HG02798 (cell line): ENCODE results near the gene ZNF839.
"Not testable (repeated sequence)": the region's sequence is repeated elsewhere in the genome, so short reads cannot be mapped to it uniquely, and the experiment has no call there.

Experiments
- ATAC-seq: cut with Tn5 transposase; IDR thresholded peaks from one replicate; pipeline ENCODE4 v1.9.1; 2021; ENCODE audit warnings: mild to moderate bottlenecking; ENCODE audit not compliant: unreplicated experiment, poor library complexity

ZNF839 gene

GRCh38 chr14:102304611-102305506 is 14.7 kb upstream of the ZNF839 start, which contains the start of gene MOK:
MOK (minus strand) TSS chr14:102305164; CDS start chr14:102304968, 196 bp downstream.
- ATAC-seq: peak; percentile 97

- peak; percentile 57 for ATAC-seq
Measured at GRCh38 chr14:102314242-102315011, 5.1 kb upstream of the ZNF839 start.

GRCh38 chr14:102315121-102315520 is 4.4 kb upstream of the ZNF839 start:
- ATAC-seq: no peak

GRCh38 chr14:102316338-102316742 is 3.2 kb upstream of the ZNF839 start:
- ATAC-seq: no peak

GRCh38 chr14:102316743-102317563 is 2.6 kb upstream of the ZNF839 start:
- peak; percentile 75 for ATAC-seq

- ATAC-seq: no peak
Measured at GRCh38 chr14:102317564-102318248, 1.8 kb upstream of the ZNF839 start.

- no peak for ATAC-seq
Measured at GRCh38 chr14:102318781-102319276, 717 bp upstream of the ZNF839 start.

- peak; percentile 23 for ATAC-seq
Measured at GRCh38 chr14:102320033-102320660, 601 bp downstream of the ZNF839 start.

GRCh38 chr14:102320671-102321455 is 1.3 kb downstream of the ZNF839 start:
- ATAC-seq: no peak

GRCh38 chr14:102321456-102322422 is 2.2 kb downstream of the ZNF839 start:
- ATAC-seq: no peak

GRCh38 chr14:102323102-102323501 is 3.6 kb downstream of the ZNF839 start:
- ATAC-seq: no peak

GRCh38 chr14:102325791-102326345 is 6.3 kb downstream of the ZNF839 start:
- no peak for ATAC-seq

- no peak for ATAC-seq
Measured at GRCh38 chr14:102326583-102326982, 7.0 kb downstream of the ZNF839 start.

GRCh38 chr14:102329381-102329780 is 9.8 kb downstream of the ZNF839 start:
- ATAC-seq: not testable (repeated sequence)

GRCh38 chr14:102330806-102331205 is 11.3 kb downstream of the ZNF839 start:
- ATAC-seq: no peak

- no peak for ATAC-seq
Measured at GRCh38 chr14:102333390-102333789, 13.8 kb downstream of the ZNF839 start.
